ENCODE data around the gene RASGRF1.
"Not testable (repeated sequence)": the region's sequence is repeated elsewhere in the genome, so short reads cannot be mapped to it uniquely, and the experiment has no call there.

RASGRF1 gene

GRCh38 chr15:78997981-78998499, 92.5 kb downstream of the RASGRF1 start:
- Histone ChIP-seq H3K4me2 (ENCODE audit: low read depth, low read length, poor library complexity, severe bottlenecking) (no peak overlapping the region), H2AFZ (ENCODE audit: low read length) (no peak overlapping the region), H3K9ac (ENCODE audit: low read depth, low read length, poor library complexity, severe bottlenecking) (no peak overlapping the region), H3F3A (ENCODE audit: low read depth) (no peaks in the 10 kb centered on the region), H3K9me3 (ENCODE audit: insufficient read depth, low read depth, low read length) (no peaks in the 10 kb centered on the region), H3K4me1 (ENCODE audit: insufficient read depth, low read length, poor library complexity, severe bottlenecking) (peaks cover 9% of the 10 kb centered on the region), H3K27me3 (ENCODE audit: insufficient read depth, low read length, poor library complexity, severe bottlenecking) (no peaks in the 10 kb centered on the region), H4K20me1 (ENCODE audit: insufficient read depth, low read length, poor library complexity, severe bottlenecking) (no peaks in the 10 kb centered on the region), H3K79me2 (ENCODE audit: insufficient read depth, low read length) (no peaks in the 10 kb centered on the region), H3K36me3 (ENCODE audit: insufficient read depth, low read length) (no peaks in the 10 kb centered on the region), H3K9me2 (replicated peaks; ENCODE audit: low read depth, low read length) (no peaks in the 10 kb centered on the region), H3K4me3 (ENCODE audit: low read length, poor library complexity, severe bottlenecking) (no peak overlapping the region)
- TF ChIP-seq EZH2phosphoT487 (IDR thresholded peaks at IDR 0.05; ENCODE audit: borderline replicate concordance) (no peak), CTCF (conservative IDR thresholded peaks at IDR 0.05; ENCODE audit: low read length) (no peak)

GRCh38 chr15:78996894-78997275, 93.7 kb downstream of the RASGRF1 start:
- H3K9me2 ChIP-seq (replicated peaks; ENCODE audit: low read depth, low read length), result no peaks in the 10 kb centered on the region
- H3K4me1 ChIP-seq (ENCODE audit: insufficient read depth, low read length, poor library complexity, severe bottlenecking), result peaks cover 9% of the 10 kb centered on the region
- no peaks in the 10 kb centered on the region for H4K20me1 ChIP-seq (ENCODE audit: insufficient read depth, low read length, poor library complexity, severe bottlenecking)
- no peak overlapping the region for H2AFZ ChIP-seq (ENCODE audit: low read length)
- TF ChIP-seq CTCF (conservative IDR thresholded peaks at IDR 0.05; ENCODE audit: low read length) (no peak), EZH2phosphoT487 (IDR thresholded peaks at IDR 0.05; ENCODE audit: borderline replicate concordance) (no peak)
- no peaks in the 10 kb centered on the region for H3F3A ChIP-seq (ENCODE audit: low read depth)
- H3K9ac ChIP-seq (ENCODE audit: low read depth, low read length, poor library complexity, severe bottlenecking), result no peak overlapping the region
- no peaks in the 10 kb centered on the region for H3K9me3 ChIP-seq (ENCODE audit: insufficient read depth, low read depth, low read length)
- H3K27me3 ChIP-seq (ENCODE audit: insufficient read depth, low read length, poor library complexity, severe bottlenecking), result no peaks in the 10 kb centered on the region
- no peak overlapping the region for H3K4me3 ChIP-seq (ENCODE audit: low read length, poor library complexity, severe bottlenecking)
- H3K79me2 ChIP-seq (ENCODE audit: insufficient read depth, low read length), result no peaks in the 10 kb centered on the region
- no peaks in the 10 kb centered on the region for H3K36me3 ChIP-seq (ENCODE audit: insufficient read depth, low read length)
- no peak overlapping the region for H3K4me2 ChIP-seq (ENCODE audit: low read depth, low read length, poor library complexity, severe bottlenecking)

GRCh38 chr15:78995921-78996893, 94.4 kb downstream of the RASGRF1 start:
- H3K27me3 ChIP-seq (ENCODE audit: insufficient read depth, low read length, poor library complexity, severe bottlenecking), result no peaks in the 10 kb centered on the region
- no peaks in the 10 kb centered on the region for H3K9me3 ChIP-seq (ENCODE audit: insufficient read depth, low read depth, low read length)
- H3K4me2 ChIP-seq (ENCODE audit: low read depth, low read length, poor library complexity, severe bottlenecking), result no peak overlapping the region
- peaks cover 9% of the 10 kb centered on the region for H3K4me1 ChIP-seq (ENCODE audit: insufficient read depth, low read length, poor library complexity, severe bottlenecking)
- no peaks in the 10 kb centered on the region for H3F3A ChIP-seq (ENCODE audit: low read depth)
- no peak overlapping the region for H2AFZ ChIP-seq (ENCODE audit: low read length)
- no peaks in the 10 kb centered on the region for H4K20me1 ChIP-seq (ENCODE audit: insufficient read depth, low read length, poor library complexity, severe bottlenecking)
- TF ChIP-seq CTCF (conservative IDR thresholded peaks at IDR 0.05; ENCODE audit: low read length) (no peak), EZH2phosphoT487 (IDR thresholded peaks at IDR 0.05; ENCODE audit: borderline replicate concordance) (no peak)
- H3K79me2 ChIP-seq (ENCODE audit: insufficient read depth, low read length), result no peaks in the 10 kb centered on the region
- no peak overlapping the region for H3K9ac ChIP-seq (ENCODE audit: low read depth, low read length, poor library complexity, severe bottlenecking)
- no peak overlapping the region for H3K4me3 ChIP-seq (ENCODE audit: low read length, poor library complexity, severe bottlenecking)
- no peaks in the 10 kb centered on the region for H3K36me3 ChIP-seq (ENCODE audit: insufficient read depth, low read length)
- H3K9me2 ChIP-seq (replicated peaks; ENCODE audit: low read depth, low read length), result no peaks in the 10 kb centered on the region

GRCh38 chr15:78995161-78995560, 95.4 kb downstream of the RASGRF1 start:
- not testable (repeated sequence) for H3K4me3 ChIP-seq (ENCODE audit: low read length, poor library complexity, severe bottlenecking); H3K27me3 ChIP-seq (ENCODE audit: insufficient read depth, low read length, poor library complexity, severe bottlenecking); H3K36me3 ChIP-seq (ENCODE audit: insufficient read depth, low read length); H3F3A ChIP-seq (ENCODE audit: low read depth); H3K4me2 ChIP-seq (ENCODE audit: low read depth, low read length, poor library complexity, severe bottlenecking); H3K4me1 ChIP-seq (ENCODE audit: insufficient read depth, low read length, poor library complexity, severe bottlenecking); H2AFZ ChIP-seq (ENCODE audit: low read length); H3K9ac ChIP-seq (ENCODE audit: low read depth, low read length, poor library complexity, severe bottlenecking); H3K79me2 ChIP-seq (ENCODE audit: insufficient read depth, low read length); H4K20me1 ChIP-seq (ENCODE audit: insufficient read depth, low read length, poor library complexity, severe bottlenecking); H3K9me2 ChIP-seq (replicated peaks; ENCODE audit: low read depth, low read length); H3K9me3 ChIP-seq (ENCODE audit: insufficient read depth, low read depth, low read length)
